GM23248 (cell line): ENCODE measurements around the gene ZIC4.

Source experiments
- EZH2 ChIP-seq: fragments of 200-600 bp; sonication (generic); IDR thresholded peaks from 2 replicates; pipeline ENCODE4 v1.6.1; 2018; ENCODE audit warnings: antibody characterized with exemption, mild to moderate bottlenecking; ENCODE audit not compliant: insufficient read depth, poor library complexity, severe bottlenecking
- EZH2phosphoT487 ChIP-seq: fragments of 200-600 bp; sonication (generic); IDR thresholded peaks from 2 replicates; pipeline ENCODE4 v1.6.1; 2018; ENCODE audit warnings: antibody characterized with exemption, moderate library complexity, mild to moderate bottlenecking, low read depth; ENCODE audit not compliant: insufficient read depth

DNA sequence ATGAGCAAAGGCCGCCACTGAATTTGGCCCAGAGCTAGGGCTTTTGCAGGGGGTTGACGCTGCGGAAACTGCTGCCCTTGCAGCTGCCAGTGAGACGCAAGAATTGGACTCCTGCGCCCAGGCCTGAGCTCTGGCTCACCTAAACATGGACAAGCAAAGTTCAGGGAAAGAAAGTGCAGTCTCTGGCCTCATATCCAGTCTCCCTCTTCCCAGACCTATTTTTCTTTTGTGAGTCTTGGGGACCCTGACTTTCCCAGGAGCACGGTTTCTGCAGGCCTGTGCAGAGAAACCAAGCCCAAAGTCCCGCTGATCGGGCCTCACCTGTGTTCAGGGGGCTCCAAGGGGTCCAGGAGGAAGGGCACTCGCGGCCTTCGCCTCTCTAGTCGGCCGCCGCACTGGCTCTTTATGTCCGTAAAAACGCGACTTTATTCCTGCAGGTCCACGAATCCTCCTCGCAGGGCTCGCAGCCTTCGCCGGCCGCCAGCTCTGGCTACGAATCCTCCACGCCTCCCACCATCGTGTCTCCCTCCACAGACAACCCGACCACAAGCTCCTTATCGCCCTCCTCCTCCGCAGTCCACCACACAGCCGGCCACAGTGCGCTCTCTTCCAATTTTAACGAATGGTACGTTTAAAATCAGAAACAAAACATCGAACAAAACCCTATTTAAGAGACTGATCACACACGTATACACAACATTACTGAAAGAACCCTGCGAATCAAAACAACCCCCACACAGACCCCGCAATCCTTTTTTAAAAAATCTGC lies 6.8 kb upstream of the ZIC4 start:
- TF ChIP-seq EZH2 (no peak), EZH2phosphoT487 (no peak)
